GM12864 (cell line): ENCODE measurements around the gene CEP170.
"Not testable (repeated sequence)": the region's sequence is repeated elsewhere in the genome, so short reads cannot be mapped to it uniquely, and the experiment has no call there.

ENCODE experiments used
- DNase-seq: peaks from one replicate; pipeline ENCODE4 v3.0.0-alpha.2; 2011; ENCODE audit warnings: low read depth
- H3K4me3 ChIP-seq: 2 replicates; pipeline ENCODE4 v1.5.1; 2011; ENCODE audit warnings: mild to moderate bottlenecking, low read depth, low read length, control low read depth
- CTCF ChIP-seq: IDR thresholded peaks from 2 replicates; pipeline ENCODE4 v1.5.1; 2011; ENCODE audit warnings: low read depth, mild to moderate bottlenecking, moderate library complexity, low read length, control low read depth, inconsistent platforms; ENCODE audit errors: missing control alignments

The CEP170 gene

GRCh38 chr1:243217349-243217748 is 37.7 kb downstream of the CEP170 start:
- no peak overlapping the region for H3K4me3 ChIP-seq
- TF ChIP-seq CTCF = no peak
- DNase-seq = no peak

- TF ChIP-seq CTCF = no peak
- H3K4me3 ChIP-seq = no peak overlapping the region
- DNase-seq = no peak
Measured at GRCh38 chr1:243216741-243217140, 38.3 kb downstream of the CEP170 start.

- H3K4me3 ChIP-seq, DNase-seq: not testable (repeated sequence)
Measured at GRCh38 chr1:243215276-243215875, 39.7 kb downstream of the CEP170 start.

GRCh38 chr1:243213045-243213787 is 41.9 kb downstream of the CEP170 start:
- no peak for TF ChIP-seq CTCF
- no peak for DNase-seq
- H3K4me3 ChIP-seq = no peak overlapping the region

GRCh38 chr1:243211984-243212383 is 43.1 kb downstream of the CEP170 start:
- DNase-seq, H3K4me3 ChIP-seq: not testable (repeated sequence)

GRCh38 chr1:243205026-243205501 is 50.0 kb downstream of the CEP170 start:
- not testable (repeated sequence) for H3K4me3 ChIP-seq, DNase-seq

- not testable (repeated sequence) for H3K4me3 ChIP-seq, DNase-seq
Measured at GRCh38 chr1:243204336-243204735, 50.7 kb downstream of the CEP170 start.

- DNase-seq, H3K4me3 ChIP-seq: not testable (repeated sequence)
Measured at GRCh38 chr1:243203196-243203595, 51.9 kb downstream of the CEP170 start.

GRCh38 chr1:243201316-243201715 is 53.8 kb downstream of the CEP170 start:
- not testable (repeated sequence) for H3K4me3 ChIP-seq, DNase-seq

- not testable (repeated sequence) for H3K4me3 ChIP-seq, DNase-seq
Measured at GRCh38 chr1:243197524-243197923, 57.6 kb downstream of the CEP170 start.

- not testable (repeated sequence) for DNase-seq
Measured at GRCh38 chr1:243193330-243193729, 61.8 kb downstream of the CEP170 start.

GRCh38 chr1:243186201-243186995 is 68.7 kb downstream of the CEP170 start:
- DNase-seq, H3K4me3 ChIP-seq: not testable (repeated sequence)

More at GRCh38 chr1:243193330-243193729, 61.8 kb downstream of the CEP170 start:
- H3K4me3 ChIP-seq = not testable (repeated sequence)

- not testable (repeated sequence) for DNase-seq, H3K4me3 ChIP-seq
Measured at GRCh38 chr1:243184787-243185186, 70.3 kb downstream of the CEP170 start.

GRCh38 chr1:243183661-243184060 is 71.4 kb downstream of the CEP170 start:
- H3K4me3 ChIP-seq, DNase-seq: not testable (repeated sequence)

GRCh38 chr1:243183176-243183575 is 71.9 kb downstream of the CEP170 start:
- DNase-seq, H3K4me3 ChIP-seq: not testable (repeated sequence)
